Keratinocyte (primary cell): ENCODE measurements around the gene PALB2. TPM values are rescaled to one million over a fixed set of nuclear protein-coding genes. Genes with fewer than 3 reads are reported as not detected.

Source experiments
- DNase-seq: peaks from one replicate; pipeline ENCODE4 v3.0.0-alpha.2; 2011; ENCODE audit warnings: low read depth, missing footprints, low spot score
- FAIRE-seq: peaks from 2 replicates; lab custom pipeline; 2011; peaks lifted over from hg19 to GRCh38; lab: Jason Lieb, UNC
- H2AFZ ChIP-seq: 2 replicates; pipeline ENCODE4 v1.6.0; 2012; ENCODE audit warnings: low read length, control low read depth, inconsistent platforms; ENCODE audit not compliant: control insufficient read depth
- H3K27ac ChIP-seq: 2 replicates; pipeline ENCODE4 v1.5.1; 2011; ENCODE audit warnings: low read length; ENCODE audit not compliant: control insufficient read depth, insufficient read depth
- H3K27me3 ChIP-seq: 3 replicates; pipeline ENCODE4 v1.6.0; 2011; ENCODE audit warnings: low read length; ENCODE audit not compliant: control insufficient read depth, insufficient read depth; ENCODE audit errors: extremely low read depth
- H3K36me3 ChIP-seq, 2 experiments: 2 replicates in 1 of 2; 3 replicates in 1 of 2; pipeline ENCODE4 v1.5.1; 2011; ENCODE audit warnings: low read length in 2 of 2, mild to moderate bottlenecking in 1 of 2; ENCODE audit not compliant: control insufficient read depth in 2 of 2, insufficient read depth in 2 of 2; ENCODE audit errors: extremely low read depth in 1 of 2
- H3K4me1 ChIP-seq: 3 replicates; pipeline ENCODE4 v1.5.1; 2011; ENCODE audit warnings: low read length; ENCODE audit not compliant: control insufficient read depth, insufficient read depth; ENCODE audit errors: extremely low read depth
- H3K4me2 ChIP-seq: 3 replicates; pipeline ENCODE4 v1.6.0; 2011; ENCODE audit warnings: low read depth, low read length; ENCODE audit not compliant: control insufficient read depth, insufficient read depth; ENCODE audit errors: extremely low read depth
- H3K4me3 ChIP-seq, 3 experiments: fragments of 200-600 bp in 1 of 3; sonication (generic) in 1 of 3; 2 replicates in 2 of 3; 3 replicates in 1 of 3; pipeline ENCODE4 v1.5.1; 2011 to 2016; ENCODE audit warnings: low read length in 3 of 3, mild to moderate bottlenecking in 3 of 3, control low read depth in 2 of 3, inconsistent platforms in 1 of 3, low read depth in 1 of 3, mixed read lengths in 1 of 3, mixed run types in 1 of 3, moderate library complexity in 1 of 3; ENCODE audit not compliant: control insufficient read depth in 2 of 3, insufficient read depth in 2 of 3; ENCODE audit errors: extremely low read depth in 1 of 3
- H3K79me2 ChIP-seq: 2 replicates; pipeline ENCODE4 v1.6.0; 2012; ENCODE audit warnings: low read length; ENCODE audit not compliant: control insufficient read depth, insufficient read depth
- H3K9ac ChIP-seq: 3 replicates; pipeline ENCODE4 v1.6.0; 2011; ENCODE audit warnings: low read length; ENCODE audit not compliant: control insufficient read depth, insufficient read depth; ENCODE audit errors: extremely low read depth
- H3K9me1 ChIP-seq: 3 replicates; pipeline ENCODE4 v1.6.0; 2011; ENCODE audit warnings: low read length; ENCODE audit not compliant: control insufficient read depth, insufficient read depth; ENCODE audit errors: extremely low read depth
- H3K9me3 ChIP-seq: 2 replicates; pipeline ENCODE4 v1.5.1; 2012; ENCODE audit warnings: low read depth, low read length; ENCODE audit not compliant: control insufficient read depth
- H4K20me1 ChIP-seq: 3 replicates; pipeline ENCODE4 v1.6.0; 2011; ENCODE audit warnings: low read length; ENCODE audit not compliant: control insufficient read depth, insufficient read depth; ENCODE audit errors: extremely low read depth
- CTCF ChIP-seq, 3 experiments: IDR thresholded peaks in 1 of 3; conservative IDR thresholded peaks in 1 of 3; optimal IDR thresholded peaks in 1 of 3; 2 replicates in 2 of 3; 3 replicates in 1 of 3; pipeline versions ENCODE3 to v1.5.1; 2011; ENCODE audit warnings: low read length in 3 of 3, mild to moderate bottlenecking in 3 of 3, moderate library complexity in 2 of 3, control low read depth in 1 of 3, inconsistent platforms in 1 of 3; ENCODE audit not compliant: insufficient read depth in 2 of 3; ENCODE audit errors: extremely low read depth in 1 of 3
- EZH2 ChIP-seq: IDR thresholded peaks from one replicate; pipeline ENCODE4 v1.6.1; 2012; ENCODE audit warnings: inconsistent platforms, mild to moderate bottlenecking, low read length, moderate library complexity
- dilution Hi-C: fragments of 300-500 bp; cut with MboI; formaldehyde crosslinking; loops from one replicate; pipeline ENCODE4 v1.7.0; 2020; ENCODE audit warnings: low sequenced_read_pairs; ENCODE audit not compliant: extremely low pct_ligation_motif_present
- polyA plus RNA-seq, 5 experiments: library from polyadenylated mRNA; depleted of rRNA in 3 of 5; stranded (reverse) in 3 of 5; stranded (forward) in 1 of 5; unstranded in 1 of 5; fragments of >200 nt; gene quantifications; 1 replicate in 1 of 5; 2 replicates in 3 of 5; 3 replicates in 1 of 5; pipeline versions ENCODE4 v1.2.1 to v1.2.3, GENCODE V29; 2011 to 2012; ENCODE audit warnings: missing spikeins in 2 of 5, low read depth in 1 of 5, low replicate concordance in 1 of 5

Gene PALB2
- polyA plus RNA-seq, 1 donor (not counting 4 experiments of a cell fraction or from before 2014, with no cell fraction given) = 18.7 TPM

GRCh38 chr16:23557779-23558702 is 83.1 kb downstream of the PALB2 start:
- Histone ChIP-seq H3K79me2 (peaks cover 40% of the 10 kb centered on the region), H2AFZ (peak overlapping the region; percentile 62)
- TF ChIP-seq EZH2 = no peak
- no peak for TF ChIP-seq CTCF (optimal IDR thresholded peaks at IDR 0.05 in 1 of 3, IDR thresholded peaks at IDR 0.05 in 1 of 3, conservative IDR thresholded peaks at IDR 0.05 in 1 of 3; ENCODE audit: extremely low read depth in 1 of 3, insufficient read depth in 2 of 3, low read length in 3 of 3)

GRCh38 chr16:23556881-23557778 is 84.0 kb downstream of the PALB2 start, which contains the start of the genes EARS2 and UBFD1:
Gene EARS2, minus strand, starts transcription at chr16:23557350. Its CDS starts 7 bp downstream, at chr16:23557343.
Gene UBFD1, plus strand, starts transcription at chr16:23557727. Its CDS starts 16 bp downstream, at chr16:23557743.
- Histone ChIP-seq H4K20me1 (no peaks in the 10 kb centered on the region), H3K4me2 (peak within 1 kb of the TSS; percentile 96), H2AFZ (peak within 1 kb of the TSS; percentile 75), H3K4me1 (peaks cover 7% of the 10 kb centered on the region), H3K9me1 (no peaks in the 10 kb centered on the region), H3K36me3 (peaks cover 16 to 22% of the 10 kb centered on the region in 2 experiments), H3K9ac (peak within 1 kb of the TSS; percentile 89), H3K79me2 (peaks cover 40% of the 10 kb centered on the region), H3K27ac (peak within 1 kb of the TSS; percentile 92), H3K4me3 (peak within 1 kb of the TSS; percentile 76 to 97 (median 95)), H3K9me3 (no peaks in the 10 kb centered on the region), H3K27me3 (no peaks in the 10 kb centered on the region)
- dilution Hi-C loops = no loop called here
- TF ChIP-seq CTCF (optimal IDR thresholded peaks at IDR 0.05 in 1 of 3, IDR thresholded peaks at IDR 0.05 in 1 of 3, conservative IDR thresholded peaks at IDR 0.05 in 1 of 3; ENCODE audit: extremely low read depth in 1 of 3, insufficient read depth in 2 of 3, low read length in 3 of 3) (peak; percentile 80 to 95 (median 85)), EZH2 (no peak)
- peak; percentile 23 for FAIRE-seq
- DNase-seq = peak; percentile 87

More at GRCh38 chr16:23557779-23558702, 83.1 kb downstream of the PALB2 start:
- H4K20me1 ChIP-seq = no peaks in the 10 kb centered on the region
- H3K27ac ChIP-seq = peak overlapping the region; percentile 92
- no peaks in the 10 kb centered on the region for H3K9me1 ChIP-seq
- H3K4me2 ChIP-seq = peak overlapping the region; percentile 96
- dilution Hi-C loops = no loop called here
- H3K4me3 ChIP-seq = peak overlapping the region; percentile 76 to 97 (median 95)
- H3K9ac ChIP-seq = peak overlapping the region; percentile 89
- H3K4me1 ChIP-seq = peaks cover 7% of the 10 kb centered on the region
- no peaks in the 10 kb centered on the region for H3K9me3 ChIP-seq
- DNase-seq (no peak), FAIRE-seq (no peak)
- H3K27me3 ChIP-seq = no peaks in the 10 kb centered on the region
- peaks cover 21 to 26% of the 10 kb centered on the region in 2 experiments for H3K36me3 ChIP-seq
